ENCODE measurements around the gene PKP1.

The PKP1 gene

GRCh38 chr1:201320168-201320788 lies 37.0 kb downstream of the PKP1 start:
- H3K9me3 Mint-ChIP-seq = no peaks in the 10 kb centered on the region
- no peaks in the 10 kb centered on the region for H3K36me3 Mint-ChIP-seq (ENCODE audit: insufficient read depth)
- H3K27ac Mint-ChIP-seq (ENCODE audit: low read depth) = no peak overlapping the region
- ATAC-seq (replicated peaks; ENCODE audit: extremely low read depth, poor library complexity, severe bottlenecking) (no peak), DNase-seq (ENCODE audit: low spot score in 2 of 2) (no peak)
- peaks cover 10% of the 10 kb centered on the region for H3K27me3 Mint-ChIP-seq
- H3K4me1 Mint-ChIP-seq = no peaks in the 10 kb centered on the region
- no peak overlapping the region for H3K4me3 Mint-ChIP-seq

GRCh38 chr1:201321826-201322390 lies 38.6 kb downstream of the PKP1 start:
- no peaks in the 10 kb centered on the region for H3K36me3 Mint-ChIP-seq (ENCODE audit: insufficient read depth)
- H3K9me3 Mint-ChIP-seq = no peaks in the 10 kb centered on the region
- no peaks in the 10 kb centered on the region for H3K27me3 Mint-ChIP-seq
- no peaks in the 10 kb centered on the region for H3K4me1 Mint-ChIP-seq
- no peak overlapping the region for H3K27ac Mint-ChIP-seq (ENCODE audit: low read depth)
- ATAC-seq (replicated peaks; ENCODE audit: extremely low read depth, poor library complexity, severe bottlenecking) = no peak
- no peak for DNase-seq (ENCODE audit: low spot score in 2 of 2)
- H3K4me3 Mint-ChIP-seq = no peak overlapping the region

GRCh38 chr1:201322653-201323510 lies 39.6 kb downstream of the PKP1 start:
- no peak overlapping the region for H3K27ac Mint-ChIP-seq (ENCODE audit: low read depth)
- H3K36me3 Mint-ChIP-seq (ENCODE audit: insufficient read depth) = no peaks in the 10 kb centered on the region
- no peaks in the 10 kb centered on the region for H3K4me1 Mint-ChIP-seq
- ATAC-seq (replicated peaks; ENCODE audit: extremely low read depth, poor library complexity, severe bottlenecking) (no peak), DNase-seq (ENCODE audit: low spot score in 2 of 2) (no peak)
- H3K9me3 Mint-ChIP-seq = no peaks in the 10 kb centered on the region
- H3K27me3 Mint-ChIP-seq = no peaks in the 10 kb centered on the region
- no peak overlapping the region for H3K4me3 Mint-ChIP-seq

GRCh38 chr1:201324306-201324705 lies 41.0 kb downstream of the PKP1 start:
- no peaks in the 10 kb centered on the region for H3K27me3 Mint-ChIP-seq
- DNase-seq (ENCODE audit: low spot score in 2 of 2) (no peak), ATAC-seq (replicated peaks; ENCODE audit: extremely low read depth, poor library complexity, severe bottlenecking) (no peak)
- H3K4me3 Mint-ChIP-seq = no peak overlapping the region
- no peak overlapping the region for H3K27ac Mint-ChIP-seq (ENCODE audit: low read depth)
- no peaks in the 10 kb centered on the region for H3K36me3 Mint-ChIP-seq (ENCODE audit: insufficient read depth)
- no peaks in the 10 kb centered on the region for H3K4me1 Mint-ChIP-seq
- H3K9me3 Mint-ChIP-seq = no peaks in the 10 kb centered on the region

- H3K9me3 Mint-ChIP-seq = no peaks in the 10 kb centered on the region
- no peaks in the 10 kb centered on the region for H3K36me3 Mint-ChIP-seq (ENCODE audit: insufficient read depth)
- ATAC-seq (replicated peaks; ENCODE audit: extremely low read depth, poor library complexity, severe bottlenecking) (no peak), DNase-seq (ENCODE audit: low spot score in 2 of 2) (no peak)
- H3K4me3 Mint-ChIP-seq = no peak overlapping the region
- no peaks in the 10 kb centered on the region for H3K4me1 Mint-ChIP-seq
- no peaks in the 10 kb centered on the region for H3K27me3 Mint-ChIP-seq
- H3K27ac Mint-ChIP-seq (ENCODE audit: low read depth) = no peak overlapping the region
Observed at GRCh38 chr1:201324821-201325677, 41.7 kb downstream of the PKP1 start.

- Mint-ChIP-seq H3K27me3 (no peaks in the 10 kb centered on the region), H3K4me3 (no peak overlapping the region), H3K9me3 (no peaks in the 10 kb centered on the region), H3K27ac (ENCODE audit: low read depth) (no peak overlapping the region), H3K4me1 (no peaks in the 10 kb centered on the region), H3K36me3 (ENCODE audit: insufficient read depth) (no peaks in the 10 kb centered on the region)
- no peak for DNase-seq (ENCODE audit: low spot score in 2 of 2)
- ATAC-seq (replicated peaks; ENCODE audit: extremely low read depth, poor library complexity, severe bottlenecking) = no peak
Observed at GRCh38 chr1:201325678-201326060, 42.4 kb downstream of the PKP1 start.

GRCh38 chr1:201326710-201327109 lies 43.4 kb downstream of the PKP1 start:
- DNase-seq (ENCODE audit: low spot score in 2 of 2) (no peak), ATAC-seq (replicated peaks; ENCODE audit: extremely low read depth, poor library complexity, severe bottlenecking) (no peak)
- Mint-ChIP-seq H3K27me3 (no peaks in the 10 kb centered on the region), H3K36me3 (ENCODE audit: insufficient read depth) (no peaks in the 10 kb centered on the region), H3K4me1 (no peaks in the 10 kb centered on the region), H3K4me3 (no peak overlapping the region), H3K27ac (ENCODE audit: low read depth) (no peak overlapping the region), H3K9me3 (no peaks in the 10 kb centered on the region)

GRCh38 chr1:201327687-201328240 lies 44.5 kb downstream of the PKP1 start:
- Mint-ChIP-seq H3K4me1 (no peaks in the 10 kb centered on the region), H3K36me3 (ENCODE audit: insufficient read depth) (no peaks in the 10 kb centered on the region), H3K4me3 (no peak overlapping the region), H3K9me3 (no peaks in the 10 kb centered on the region), H3K27me3 (no peaks in the 10 kb centered on the region), H3K27ac (ENCODE audit: low read depth) (no peak overlapping the region)
- no peak for DNase-seq (ENCODE audit: low spot score in 2 of 2)
- no peak for ATAC-seq (replicated peaks; ENCODE audit: extremely low read depth, poor library complexity, severe bottlenecking)

- DNase-seq (ENCODE audit: low spot score in 2 of 2) = no peak
- Mint-ChIP-seq H3K4me3 (no peak overlapping the region), H3K27me3 (no peaks in the 10 kb centered on the region), H3K27ac (ENCODE audit: low read depth) (no peak overlapping the region), H3K9me3 (no peaks in the 10 kb centered on the region), H3K36me3 (ENCODE audit: insufficient read depth) (no peaks in the 10 kb centered on the region), H3K4me1 (no peaks in the 10 kb centered on the region)
- ATAC-seq (replicated peaks; ENCODE audit: extremely low read depth, poor library complexity, severe bottlenecking) = no peak
Observed at GRCh38 chr1:201328576-201328975, 45.3 kb downstream of the PKP1 start.

GRCh38 chr1:201329286-201329685 lies 46.0 kb downstream of the PKP1 start:
- Mint-ChIP-seq H3K4me3 (no peak overlapping the region), H3K4me1 (no peaks in the 10 kb centered on the region), H3K36me3 (ENCODE audit: insufficient read depth) (no peaks in the 10 kb centered on the region), H3K27me3 (no peaks in the 10 kb centered on the region), H3K27ac (ENCODE audit: low read depth) (no peak overlapping the region), H3K9me3 (no peaks in the 10 kb centered on the region)
- DNase-seq (ENCODE audit: low spot score in 2 of 2) (no peak), ATAC-seq (replicated peaks; ENCODE audit: extremely low read depth, poor library complexity, severe bottlenecking) (no peak)

GRCh38 chr1:201329801-201330200 lies 46.5 kb downstream of the PKP1 start:
- no peak overlapping the region for H3K27ac Mint-ChIP-seq (ENCODE audit: low read depth)
- H3K36me3 Mint-ChIP-seq (ENCODE audit: insufficient read depth) = no peaks in the 10 kb centered on the region
- no peaks in the 10 kb centered on the region for H3K9me3 Mint-ChIP-seq
- ATAC-seq (replicated peaks; ENCODE audit: extremely low read depth, poor library complexity, severe bottlenecking) (no peak), DNase-seq (ENCODE audit: low spot score in 2 of 2) (no peak)
- no peaks in the 10 kb centered on the region for H3K4me1 Mint-ChIP-seq
- no peak overlapping the region for H3K4me3 Mint-ChIP-seq
- no peaks in the 10 kb centered on the region for H3K27me3 Mint-ChIP-seq

- no peak for ATAC-seq (replicated peaks; ENCODE audit: extremely low read depth, poor library complexity, severe bottlenecking)
Observed at GRCh38 chr1:201330541-201330940, 47.2 kb downstream of the PKP1 start.

More at GRCh38 chr1:201330541-201330940, 47.2 kb downstream of the PKP1 start:
- DNase-seq (ENCODE audit: low spot score in 2 of 2) = no peak
- Mint-ChIP-seq H3K4me3 (no peak overlapping the region), H3K27me3 (no peaks in the 10 kb centered on the region), H3K9me3 (no peaks in the 10 kb centered on the region), H3K27ac (ENCODE audit: low read depth) (no peak overlapping the region), H3K36me3 (ENCODE audit: insufficient read depth) (no peaks in the 10 kb centered on the region), H3K4me1 (no peaks in the 10 kb centered on the region)

All from central memory CD8-positive, alpha-beta T cell (primary cell).